CD14-positive monocyte (primary cell): ENCODE results near the gene CNTN4. TPM values are rescaled to one million over a fixed set of nuclear protein-coding genes. Genes with fewer than 3 reads are reported as not detected.

ENCODE experiments used
- DNase-seq, 3 donors: peaks; one replicate each; pipeline ENCODE4 v3.0.0-alpha.2; 2011 to 2022
- H2AFZ ChIP-seq: 2 replicates; pipeline ENCODE4 v1.6.0; 2012; ENCODE audit warnings: mild to moderate bottlenecking, low read depth, low read length, inconsistent platforms; ENCODE audit not compliant: insufficient read depth, poor library complexity, severe bottlenecking
- H3K27ac ChIP-seq, 2 donors: 1 replicate in 1 of 2; 2 replicates in 1 of 2; pipeline ENCODE4 v1.5.1; 2012 to 2013; ENCODE audit warnings: low read length in 2 of 2, control low read depth in 1 of 2, inconsistent platforms in 1 of 2, low read depth in 1 of 2, mild to moderate bottlenecking in 1 of 2
- H3K27me3 ChIP-seq, 2 donors: one replicate each; pipeline versions ENCODE4 v1.6.0 to v1.6.1; 2011 to 2013; ENCODE audit warnings: low read length in 2 of 2; ENCODE audit not compliant: control insufficient read depth in 2 of 2, insufficient read depth in 2 of 2
- H3K36me3 ChIP-seq, 2 donors: replicated peaks in 1 of 2; 1 replicate in 1 of 2; 2 replicates in 1 of 2; pipeline versions ENCODE4 v1.5.1 to v1.6.1; 2012 to 2013; ENCODE audit warnings: low read length in 2 of 2, control low read depth in 1 of 2, inconsistent platforms in 1 of 2, mild to moderate bottlenecking in 1 of 2; ENCODE audit not compliant: insufficient read depth in 2 of 2, control insufficient read depth in 1 of 2
- H3K4me1 ChIP-seq, 2 donors: 1 replicate in 1 of 2; 2 replicates in 1 of 2; pipeline versions ENCODE4 v1.5.1 to v1.6.1; 2012 to 2013; ENCODE audit warnings: low read length in 2 of 2, control low read depth in 1 of 2, inconsistent platforms in 1 of 2, mild to moderate bottlenecking in 1 of 2, moderate library complexity in 1 of 2; ENCODE audit not compliant: insufficient read depth in 2 of 2, control insufficient read depth in 1 of 2
- H3K4me2 ChIP-seq: replicated peaks from 2 replicates; pipeline ENCODE3; 2012; ENCODE audit warnings: low read length, moderate library complexity, mild to moderate bottlenecking; ENCODE audit not compliant: poor library complexity, severe bottlenecking; ENCODE audit errors: extremely low read depth
- H3K4me3 ChIP-seq, 3 experiments: fragments of 200-600 bp in 1 of 3; sonication (generic) in 1 of 3; replicated peaks in 1 of 3; 1 replicate in 2 of 3; 2 replicates in 1 of 3; pipeline ENCODE4 v1.5.1; 2011 to 2013; ENCODE audit warnings: low read length in 3 of 3, mild to moderate bottlenecking in 3 of 3, control low read depth in 2 of 3, low read depth in 2 of 3, inconsistent platforms in 1 of 3, moderate library complexity in 1 of 3
- H3K79me2 ChIP-seq: 2 replicates; pipeline ENCODE4 v1.6.0; 2012; ENCODE audit warnings: mild to moderate bottlenecking, control low read depth, inconsistent platforms, low read length, moderate library complexity; ENCODE audit not compliant: insufficient read depth
- H3K9ac ChIP-seq: 2 replicates; pipeline ENCODE4 v1.6.0; 2017; ENCODE audit warnings: low read length, mild to moderate bottlenecking; ENCODE audit not compliant: insufficient read depth, poor library complexity, severe bottlenecking
- H3K9me3 ChIP-seq, 2 donors: replicated peaks in 1 of 2; 1 replicate in 1 of 2; 2 replicates in 1 of 2; pipeline versions ENCODE4 v1.5.1 to v1.6.1; 2012 to 2013; ENCODE audit warnings: low read length in 2 of 2, control low read depth in 1 of 2; ENCODE audit not compliant: control insufficient read depth in 1 of 2, insufficient read depth in 1 of 2
- H4K20me1 ChIP-seq: 2 replicates; pipeline ENCODE4 v1.6.0; 2012; ENCODE audit warnings: mild to moderate bottlenecking, low read length, control low read depth, moderate library complexity; ENCODE audit not compliant: insufficient read depth
- H3K27ac Mint-ChIP-seq, 7 donors: one replicate each; pipeline ENCODE4 v1.8.0; 2020; ENCODE audit warnings: mild to moderate bottlenecking in 7 of 7, mixed read lengths in 7 of 7, moderate library complexity in 6 of 7, inconsistent platforms in 2 of 7
- H3K27me3 Mint-ChIP-seq, 3 donors: one replicate each; pipeline ENCODE4 v1.8.0; 2021 to 2022; ENCODE audit warnings: low read depth in 3 of 3, mild to moderate bottlenecking in 3 of 3, mixed read lengths in 3 of 3, moderate library complexity in 3 of 3, inconsistent platforms in 1 of 3
- H3K36me3 Mint-ChIP-seq, 2 donors: one replicate each; pipeline ENCODE4 v1.8.0; 2020; ENCODE audit warnings: mixed read lengths in 2 of 2, inconsistent platforms in 1 of 2, mild to moderate bottlenecking in 1 of 2
- H3K4me1 Mint-ChIP-seq: one replicate; pipeline ENCODE4 v1.8.0; 2020; ENCODE audit warnings: mild to moderate bottlenecking, mixed read lengths
- H3K4me3 Mint-ChIP-seq, 2 donors: one replicate each; pipeline ENCODE4 v1.8.0; 2020; ENCODE audit warnings: mild to moderate bottlenecking in 2 of 2, mixed read lengths in 2 of 2, moderate library complexity in 1 of 2
- H3K9me3 Mint-ChIP-seq, 7 donors: one replicate each; pipeline ENCODE4 v1.8.0; 2020 to 2022; ENCODE audit warnings: mixed read lengths in 7 of 7, mild to moderate bottlenecking in 6 of 7, moderate library complexity in 6 of 7, inconsistent platforms in 2 of 7
- WGBS: methylation state at CpG from one replicate; pipeline ENCODE4 v1.1.5; 2013; ENCODE audit warnings: missing lambda C conversion rate; ENCODE audit not compliant: insufficient coverage; 5-methylcytosine and 5-hydroxymethylcytosine counted together
- intact Hi-C, 2 donors: fragments of 100-400 bp; cut with micrococcal nuclease; formaldehyde crosslinking; loops; one replicate each; pipeline versions ENCODE4 v1.15.0 to v1.15.1; 2023
- polyA plus RNA-seq, 3 donors: library from polyadenylated mRNA; depleted of rRNA in 1 of 3; unstranded in 2 of 3; stranded (reverse) in 1 of 3; fragments of 300-500 nt in 2 of 3; fragments of >200 nt in 1 of 3; fragmentation: Illumina TruSeq in 2 of 3; gene quantifications; 1 replicate in 2 of 3; 2 replicates in 1 of 3; pipeline ENCODE4 v1.2.3, GENCODE V29; 2012 to 2021
- TF ChIP-seq, protein P1 (sequence below): fragments of 200-600 bp; IDR thresholded peaks from one replicate; pipeline ENCODE4 v1.8.0; 2022; ENCODE audit warnings: antibody characterized with exemption, mild to moderate bottlenecking

Gene CNTN4
- polyA plus RNA-seq, 3 donors: not detected

DNA sequence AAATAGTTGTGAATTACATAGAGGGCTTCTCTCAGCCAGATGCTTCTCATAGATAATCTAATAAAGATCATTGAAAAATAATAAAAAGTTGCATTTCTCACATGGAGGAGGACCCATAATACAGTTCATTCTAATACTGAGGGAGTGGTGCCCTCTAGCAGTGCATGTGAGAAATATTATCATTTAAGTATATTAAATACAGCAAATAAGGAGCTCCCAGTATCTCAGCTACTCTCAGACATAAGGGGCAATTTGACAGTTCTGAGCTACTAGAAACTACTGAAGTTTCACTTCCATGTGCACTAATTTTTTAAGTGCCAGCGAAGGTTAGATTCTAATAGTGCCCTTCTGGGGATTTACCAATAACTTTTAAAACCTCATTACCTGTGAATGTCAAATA lies 823.2 kb downstream of the CNTN4 start:
- H3K9me3 Mint-ChIP-seq: peaks cover 0 to 5% (median 3%) of the 10 kb centered on the region in 7 donors
- intact Hi-C loops: no loop called here

DNA sequence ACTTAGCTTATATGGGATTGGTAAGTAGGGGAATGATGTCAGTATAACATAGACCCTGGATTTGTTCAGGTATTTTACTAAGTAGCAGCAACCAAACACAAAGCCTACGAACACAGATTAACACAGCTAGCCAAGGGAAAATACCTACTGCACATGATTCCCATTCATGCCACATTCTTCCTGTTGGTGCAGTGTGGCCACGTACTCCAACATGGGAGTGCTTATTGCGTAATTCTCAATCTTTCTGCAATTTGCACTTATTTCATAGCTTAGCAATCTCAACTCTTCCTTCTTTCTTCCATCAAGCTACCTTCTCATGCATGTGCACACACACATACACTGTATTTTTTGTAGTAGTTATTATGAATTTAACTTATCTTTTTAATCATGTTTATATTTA lies 824.7 kb downstream of the CNTN4 start:
- no peak overlapping the region for H3K4me2 ChIP-seq
- H3K9me3 ChIP-seq: no peaks in the 10 kb centered on the region
- TF ChIP-seq, protein P1, sequence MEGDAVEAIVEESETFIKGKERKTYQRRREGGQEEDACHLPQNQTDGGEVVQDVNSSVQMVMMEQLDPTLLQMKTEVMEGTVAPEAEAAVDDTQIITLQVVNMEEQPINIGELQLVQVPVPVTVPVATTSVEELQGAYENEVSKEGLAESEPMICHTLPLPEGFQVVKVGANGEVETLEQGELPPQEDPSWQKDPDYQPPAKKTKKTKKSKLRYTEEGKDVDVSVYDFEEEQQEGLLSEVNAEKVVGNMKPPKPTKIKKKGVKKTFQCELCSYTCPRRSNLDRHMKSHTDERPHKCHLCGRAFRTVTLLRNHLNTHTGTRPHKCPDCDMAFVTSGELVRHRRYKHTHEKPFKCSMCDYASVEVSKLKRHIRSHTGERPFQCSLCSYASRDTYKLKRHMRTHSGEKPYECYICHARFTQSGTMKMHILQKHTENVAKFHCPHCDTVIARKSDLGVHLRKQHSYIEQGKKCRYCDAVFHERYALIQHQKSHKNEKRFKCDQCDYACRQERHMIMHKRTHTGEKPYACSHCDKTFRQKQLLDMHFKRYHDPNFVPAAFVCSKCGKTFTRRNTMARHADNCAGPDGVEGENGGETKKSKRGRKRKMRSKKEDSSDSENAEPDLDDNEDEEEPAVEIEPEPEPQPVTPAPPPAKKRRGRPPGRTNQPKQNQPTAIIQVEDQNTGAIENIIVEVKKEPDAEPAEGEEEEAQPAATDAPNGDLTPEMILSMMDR: no peak
- Mint-ChIP-seq H3K36me3 (no peaks in the 10 kb centered on the region), H3K9me3 (peaks cover 0 to 1% (median 0%) of the 10 kb centered on the region in 7 donors), H3K4me3 (no peak overlapping the region), H3K27me3 (peaks cover 0 to 2% (median 0%) of the 10 kb centered on the region in 3 donors), H3K27ac (no peak overlapping the region), H3K4me1 (no peaks in the 10 kb centered on the region)
- H3K36me3 ChIP-seq: no peaks in the 10 kb centered on the region
- no peaks in the 10 kb centered on the region for H3K79me2 ChIP-seq
- H3K27me3 ChIP-seq: no peaks in the 10 kb centered on the region
- no peak overlapping the region for H3K4me3 ChIP-seq
- no peak overlapping the region for H3K9ac ChIP-seq
- no peaks in the 10 kb centered on the region for H4K20me1 ChIP-seq
- no peaks in the 10 kb centered on the region for H3K4me1 ChIP-seq
- H2AFZ ChIP-seq: no peak overlapping the region
- H3K27ac ChIP-seq: no peak overlapping the region
- intact Hi-C loops: no loop called here
- 29% methylated on average over 2 of the region's 3 CpGs for WGBS
- DNase-seq: peak in 1 of 3 donors; percentile 6

More for the DNA sequence above, 823.2 kb downstream of the CNTN4 start:
- Histone ChIP-seq H3K4me2 (no peak overlapping the region), H3K4me3 (no peak overlapping the region), H2AFZ (no peak overlapping the region), H3K36me3 (no peaks in the 10 kb centered on the region), H4K20me1 (no peaks in the 10 kb centered on the region), H3K79me2 (no peaks in the 10 kb centered on the region), H3K4me1 (no peaks in the 10 kb centered on the region), H3K9ac (no peak overlapping the region), H3K9me3 (no peaks in the 10 kb centered on the region), H3K27me3 (no peaks in the 10 kb centered on the region), H3K27ac (no peak overlapping the region)
- TF ChIP-seq, protein P1: no peak
- Mint-ChIP-seq H3K36me3 (no peaks in the 10 kb centered on the region), H3K4me3 (no peak overlapping the region), H3K27ac (no peak overlapping the region), H3K4me1 (no peaks in the 10 kb centered on the region), H3K27me3 (peaks cover 0 to 2% (median 0%) of the 10 kb centered on the region in 3 donors)
- 57% methylated on average over 1 of the region's 1 CpG for WGBS
- DNase-seq: no peak
